Mesothelial cell of epicardium (in vitro differentiated cells): ENCODE data around the gene VSTM2A. TPM values are rescaled to one million over a fixed set of nuclear protein-coding genes. Genes with fewer than 3 reads are reported as not detected.

ENCODE experiments used
- DNase-seq, 2 experiments: peaks; one replicate each; pipeline ENCODE4 v3.0.0; 2021; ENCODE audit warnings: low spot score in 2 of 2; ENCODE audit not compliant: unreplicated experiment in 2 of 2
- H3K27ac Mint-ChIP-seq: 2 replicates; pipeline ENCODE4 v1.8.0; 2021; ENCODE audit warnings: mixed read lengths
- H3K27me3 Mint-ChIP-seq: 2 replicates; pipeline ENCODE4 v1.8.0; 2021; ENCODE audit warnings: low read depth, mixed read lengths
- H3K36me3 Mint-ChIP-seq: 2 replicates; pipeline ENCODE4 v1.8.0; 2021; ENCODE audit warnings: mixed read lengths
- H3K4me1 Mint-ChIP-seq: 2 replicates; pipeline ENCODE4 v1.8.0; 2021; ENCODE audit warnings: mixed read lengths
- H3K4me3 Mint-ChIP-seq: 2 replicates; pipeline ENCODE4 v1.8.0; 2021; ENCODE audit warnings: mild to moderate bottlenecking, moderate library complexity, mixed read lengths
- H3K9me3 Mint-ChIP-seq: 2 replicates; pipeline ENCODE4 v1.8.0; 2021; ENCODE audit warnings: mixed read lengths
- total RNA-seq: library from RNA; stranded (reverse); gene quantifications from 3 replicates; pipeline ENCODE4 v1.2.1, GENCODE V29; 2021
- TF ChIP-seq, protein P1 (sequence below): fragments of 200-600 bp; sonication (generic); IDR thresholded peaks from one replicate; pipeline ENCODE4 v1.5.0; 2021; ENCODE audit warnings: antibody characterized with exemption; ENCODE audit not compliant: unreplicated experiment

Gene VSTM2A
- total RNA-seq, 1 donor from 2014 or later: not detected

GRCh38 chr7:54556121-54556520 lies 13.9 kb downstream of the VSTM2A start:
- Mint-ChIP-seq H3K27me3 (peaks cover 43% of the 10 kb centered on the region), H3K36me3 (no peaks in the 10 kb centered on the region), H3K27ac (no peak overlapping the region), H3K4me3 (no peak overlapping the region), H3K4me1 (no peaks in the 10 kb centered on the region), H3K9me3 (no peaks in the 10 kb centered on the region)
- no peak for DNase-seq
- TF ChIP-seq, protein P1, sequence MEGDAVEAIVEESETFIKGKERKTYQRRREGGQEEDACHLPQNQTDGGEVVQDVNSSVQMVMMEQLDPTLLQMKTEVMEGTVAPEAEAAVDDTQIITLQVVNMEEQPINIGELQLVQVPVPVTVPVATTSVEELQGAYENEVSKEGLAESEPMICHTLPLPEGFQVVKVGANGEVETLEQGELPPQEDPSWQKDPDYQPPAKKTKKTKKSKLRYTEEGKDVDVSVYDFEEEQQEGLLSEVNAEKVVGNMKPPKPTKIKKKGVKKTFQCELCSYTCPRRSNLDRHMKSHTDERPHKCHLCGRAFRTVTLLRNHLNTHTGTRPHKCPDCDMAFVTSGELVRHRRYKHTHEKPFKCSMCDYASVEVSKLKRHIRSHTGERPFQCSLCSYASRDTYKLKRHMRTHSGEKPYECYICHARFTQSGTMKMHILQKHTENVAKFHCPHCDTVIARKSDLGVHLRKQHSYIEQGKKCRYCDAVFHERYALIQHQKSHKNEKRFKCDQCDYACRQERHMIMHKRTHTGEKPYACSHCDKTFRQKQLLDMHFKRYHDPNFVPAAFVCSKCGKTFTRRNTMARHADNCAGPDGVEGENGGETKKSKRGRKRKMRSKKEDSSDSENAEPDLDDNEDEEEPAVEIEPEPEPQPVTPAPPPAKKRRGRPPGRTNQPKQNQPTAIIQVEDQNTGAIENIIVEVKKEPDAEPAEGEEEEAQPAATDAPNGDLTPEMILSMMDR: no peak

- no peak for DNase-seq
- TF ChIP-seq, protein P1: no peak
- H3K27me3 Mint-ChIP-seq: peaks cover 18% of the 10 kb centered on the region
- no peaks in the 10 kb centered on the region for H3K4me1 Mint-ChIP-seq
- H3K4me3 Mint-ChIP-seq: no peak overlapping the region
- H3K9me3 Mint-ChIP-seq: no peaks in the 10 kb centered on the region
- no peak overlapping the region for H3K27ac Mint-ChIP-seq
- H3K36me3 Mint-ChIP-seq: no peaks in the 10 kb centered on the region
These were observed 17.2 kb downstream of the VSTM2A start for GRCh38 chr7:54559401-54559800.

- Mint-ChIP-seq H3K36me3 (no peaks in the 10 kb centered on the region), H3K4me1 (no peaks in the 10 kb centered on the region), H3K4me3 (no peak overlapping the region), H3K27ac (no peak overlapping the region), H3K27me3 (peaks cover 12% of the 10 kb centered on the region), H3K9me3 (no peaks in the 10 kb centered on the region)
- no peak for DNase-seq
- TF ChIP-seq, protein P1: no peak
These were observed 18.0 kb downstream of the VSTM2A start for GRCh38 chr7:54560198-54560597.

- H3K27ac Mint-ChIP-seq: no peak overlapping the region
- H3K4me3 Mint-ChIP-seq: no peak overlapping the region
- H3K27me3 Mint-ChIP-seq: peaks cover 10% of the 10 kb centered on the region
- no peak for DNase-seq
- TF ChIP-seq, protein P1: no peak
- H3K4me1 Mint-ChIP-seq: no peaks in the 10 kb centered on the region
- no peaks in the 10 kb centered on the region for H3K36me3 Mint-ChIP-seq
- H3K9me3 Mint-ChIP-seq: no peaks in the 10 kb centered on the region
These were observed 18.5 kb downstream of the VSTM2A start for GRCh38 chr7:54560723-54561122.

GRCh38 chr7:54563329-54563916 lies 21.2 kb downstream of the VSTM2A start:
- Mint-ChIP-seq H3K27ac (no peak overlapping the region), H3K27me3 (peaks cover 8% of the 10 kb centered on the region), H3K9me3 (no peaks in the 10 kb centered on the region), H3K36me3 (no peaks in the 10 kb centered on the region), H3K4me3 (no peak overlapping the region), H3K4me1 (no peaks in the 10 kb centered on the region)
- TF ChIP-seq, protein P1: no peak
- no peak for DNase-seq

DNA sequence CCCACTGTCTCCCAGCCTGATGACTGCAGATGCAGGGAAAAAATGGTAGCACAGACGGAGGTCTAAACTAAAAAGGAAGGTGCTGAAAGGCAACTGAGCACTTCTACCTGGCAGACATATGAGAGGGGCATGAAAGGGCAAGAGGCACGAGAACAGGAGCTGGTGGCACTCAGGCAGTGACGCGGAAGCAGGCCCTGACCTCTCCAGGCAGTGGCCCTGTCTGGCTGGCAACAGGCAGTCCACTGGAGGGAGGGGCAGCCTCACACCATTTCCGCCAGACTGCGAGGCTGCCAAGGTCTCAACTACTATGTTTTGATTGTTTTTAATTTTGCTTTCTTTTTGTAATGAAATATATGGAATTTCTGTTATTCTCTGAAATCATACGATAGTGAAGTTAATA lies 23.3 kb downstream of the VSTM2A start:
- Mint-ChIP-seq H3K4me3 (no peak overlapping the region), H3K4me1 (no peaks in the 10 kb centered on the region), H3K27ac (no peak overlapping the region), H3K9me3 (no peaks in the 10 kb centered on the region), H3K27me3 (peaks cover 12% of the 10 kb centered on the region), H3K36me3 (no peaks in the 10 kb centered on the region)
- TF ChIP-seq, protein P1: no peak
- DNase-seq: no peak
